DOHH2 (cell line): ENCODE data around the gene CARD10.

Experiments used
- H3F3A ChIP-seq: fragments of 200-600 bp; sonication (generic), shearing (Covaris generic); 2 replicates; pipeline ENCODE4 v1.6.0; 2016; ENCODE audit warnings: antibody characterized with exemption, mild to moderate bottlenecking; ENCODE audit not compliant: control insufficient read depth, insufficient read depth
- H3K27ac ChIP-seq: fragments of 200-600 bp; sonication (generic); 2 replicates; pipeline ENCODE4 v1.5.1; 2014; ENCODE audit warnings: low read depth, mild to moderate bottlenecking, low read length, moderate library complexity
- H3K27me3 ChIP-seq: fragments of 200-600 bp; sonication (generic); 2 replicates; pipeline ENCODE4 v1.6.1; 2014; ENCODE audit warnings: mild to moderate bottlenecking, low read length, mixed read lengths; ENCODE audit not compliant: control insufficient read depth
- H3K36me3 ChIP-seq: fragments of 200-600 bp; sonication (generic); 2 replicates; pipeline ENCODE4 v1.6.1; 2014; ENCODE audit warnings: mild to moderate bottlenecking, low read length, moderate library complexity, mixed read lengths; ENCODE audit not compliant: control insufficient read depth
- H3K4me1 ChIP-seq: fragments of 200-600 bp; sonication (generic); 2 replicates; pipeline ENCODE4 v1.6.1; 2014; ENCODE audit warnings: mild to moderate bottlenecking, low read length, mixed read lengths; ENCODE audit not compliant: control insufficient read depth
- H3K4me2 ChIP-seq: fragments of 200-600 bp; sonication (generic); 2 replicates; pipeline ENCODE4 v1.6.0; 2014; ENCODE audit warnings: mild to moderate bottlenecking, low read length, moderate library complexity
- H3K4me3 ChIP-seq: fragments of 200-600 bp; sonication (generic); 2 replicates; pipeline ENCODE4 v1.5.1; 2014; ENCODE audit warnings: mild to moderate bottlenecking, low read length, mixed read lengths
- H3K79me2 ChIP-seq: fragments of 200-600 bp; sonication (generic); 2 replicates; pipeline ENCODE4 v1.6.1; 2014; ENCODE audit warnings: mild to moderate bottlenecking, low read length, mixed read lengths; ENCODE audit not compliant: control insufficient read depth
- H3K9me2 ChIP-seq: fragments of 200-600 bp; sonication (generic); replicated peaks from 2 replicates; pipeline ENCODE4 v1.6.1; 2014; ENCODE audit warnings: mild to moderate bottlenecking, low read length, mixed read lengths; ENCODE audit not compliant: control insufficient read depth
- H3K9me3 ChIP-seq: fragments of 200-600 bp; sonication (generic); 2 replicates; pipeline ENCODE4 v1.6.1; 2014; ENCODE audit warnings: antibody characterized with exemption, low read length, mixed read lengths; ENCODE audit not compliant: control insufficient read depth, insufficient read depth
- H4K20me1 ChIP-seq: fragments of 200-600 bp; sonication (generic); 2 replicates; pipeline ENCODE4 v1.6.0; 2014; ENCODE audit warnings: low read depth, mild to moderate bottlenecking, antibody characterized with exemption, low read length, moderate library complexity; ENCODE audit not compliant: control insufficient read depth, insufficient read depth
- CTCF ChIP-seq: fragments of 200-600 bp; sonication (generic); IDR thresholded peaks from one replicate; pipeline ENCODE4 v1.5.1; 2014; ENCODE audit warnings: antibody characterized with exemption, mild to moderate bottlenecking, low read depth, low read length; ENCODE audit not compliant: poor library complexity, severe bottlenecking
- EZH2phosphoT487 ChIP-seq: fragments of 200-600 bp; sonication (generic); IDR thresholded peaks from 2 replicates; pipeline ENCODE4 v1.6.1; 2017; ENCODE audit warnings: borderline replicate concordance, mild to moderate bottlenecking, antibody characterized with exemption, low read length, moderate library complexity, mixed read lengths

CARD10 gene

GRCh38 chr22:37503850-37504249 lies 15.4 kb downstream of the CARD10 start:
- no peak overlapping the region for H3K4me3 ChIP-seq
- no peaks in the 10 kb centered on the region for H3K79me2 ChIP-seq
- H3K27ac ChIP-seq, result no peak overlapping the region
- no peak for TF ChIP-seq CTCF
- TF ChIP-seq EZH2phosphoT487, result no peak
- H3K9me3 ChIP-seq, result no peaks in the 10 kb centered on the region
- peaks cover 14% of the 10 kb centered on the region for H3K4me1 ChIP-seq
- H3K4me2 ChIP-seq, result no peak overlapping the region
- H3K36me3 ChIP-seq, result no peaks in the 10 kb centered on the region
- peaks cover 10% of the 10 kb centered on the region; the same call in 1 of the 2 replicates for H3K27me3 ChIP-seq
- H3K9me2 ChIP-seq, result no peaks in the 10 kb centered on the region
- H4K20me1 ChIP-seq, result no peaks in the 10 kb centered on the region
- H3F3A ChIP-seq, result no peaks in the 10 kb centered on the region

- Histone ChIP-seq H3K79me2 (no peaks in the 10 kb centered on the region), H3K4me3 (no peak overlapping the region), H3K4me1 (peaks cover 15% of the 10 kb centered on the region), H4K20me1 (no peaks in the 10 kb centered on the region), H3K9me3 (no peaks in the 10 kb centered on the region), H3K9me2 (no peaks in the 10 kb centered on the region), H3K4me2 (no peak overlapping the region), H3K36me3 (no peaks in the 10 kb centered on the region), H3F3A (no peaks in the 10 kb centered on the region), H3K27ac (no peak overlapping the region), H3K27me3 (peaks cover 10% of the 10 kb centered on the region; the same call in 1 of the 2 replicates)
- TF ChIP-seq EZH2phosphoT487, result no peak
- no peak for TF ChIP-seq CTCF
Measured at GRCh38 chr22:37503183-37503683, 16.0 kb downstream of the CARD10 start.

- H3F3A ChIP-seq, result no peaks in the 10 kb centered on the region
- no peaks in the 10 kb centered on the region for H4K20me1 ChIP-seq
- H3K4me2 ChIP-seq, result no peak overlapping the region
- H3K27me3 ChIP-seq, result peaks cover 10% of the 10 kb centered on the region; the same call in 1 of the 2 replicates
- H3K9me2 ChIP-seq, result no peaks in the 10 kb centered on the region
- no peaks in the 10 kb centered on the region for H3K36me3 ChIP-seq
- H3K4me3 ChIP-seq, result no peak overlapping the region
- H3K79me2 ChIP-seq, result no peaks in the 10 kb centered on the region
- no peak overlapping the region for H3K27ac ChIP-seq
- H3K4me1 ChIP-seq, result peaks cover 22% of the 10 kb centered on the region
- no peaks in the 10 kb centered on the region for H3K9me3 ChIP-seq
- TF ChIP-seq EZH2phosphoT487, result no peak
- TF ChIP-seq CTCF, result no peak
Measured at GRCh38 chr22:37502342-37503182, 16.7 kb downstream of the CARD10 start.
